CD4-positive, alpha-beta T cell treated with Interleukin-1 beta for 1 hour (primary cell): Measurements from ENCODE around the gene MECR.

Experiments
- DNase-seq, 2 donors: peaks; one replicate each; pipeline ENCODE4 v3.0.0-alpha.2; 2020 to 2022

Gene MECR

GRCh38 chr1:29255134-29255666, 24.5 kb upstream of the MECR start:
- DNase-seq = no peak

- no peak for DNase-seq
These were observed 23.6 kb upstream of the MECR start for GRCh38 chr1:29254346-29254745.

- no peak for DNase-seq
These were observed 22.4 kb upstream of the MECR start for GRCh38 chr1:29253180-29253579.

- DNase-seq = no peak
These were observed 20.7 kb upstream of the MECR start for GRCh38 chr1:29251164-29252124.

GRCh38 chr1:29249951-29250581, 19.3 kb upstream of the MECR start:
- DNase-seq = no peak

GRCh38 chr1:29249170-29249691, 18.5 kb upstream of the MECR start:
- DNase-seq = no peak

GRCh38 chr1:29248409-29248808, 17.7 kb upstream of the MECR start:
- no peak for DNase-seq

- DNase-seq = no peak
These were observed 17.0 kb upstream of the MECR start for GRCh38 chr1:29247571-29248273.

GRCh38 chr1:29247044-29247443, 16.3 kb upstream of the MECR start:
- DNase-seq = no peak

GRCh38 chr1:29245876-29246275, 15.1 kb upstream of the MECR start:
- DNase-seq = no peak

- DNase-seq = no peak
These were observed 14.5 kb upstream of the MECR start for GRCh38 chr1:29245261-29245660.

- no peak for DNase-seq
These were observed 13.1 kb upstream of the MECR start for GRCh38 chr1:29243871-29244200.

- no peak for DNase-seq
These were observed 12.5 kb upstream of the MECR start for GRCh38 chr1:29243023-29243870.

- no peak for DNase-seq
These were observed 10.3 kb upstream of the MECR start for GRCh38 chr1:29240986-29241385.

GRCh38 chr1:29240400-29240837, 9.7 kb upstream of the MECR start:
- no peak for DNase-seq

- no peak for DNase-seq
These were observed 8.4 kb upstream of the MECR start for GRCh38 chr1:29239142-29239541.

- DNase-seq = no peak
These were observed 7.9 kb upstream of the MECR start for GRCh38 chr1:29238620-29239002.

GRCh38 chr1:29237852-29238619, 7.3 kb upstream of the MECR start:
- DNase-seq = peak in 1 of 2 donors; percentile 15

- DNase-seq = peak in 1 of 2 donors; percentile 4
These were observed 6.5 kb upstream of the MECR start for GRCh38 chr1:29237129-29237821.

GRCh38 chr1:29236712-29237128, 6.0 kb upstream of the MECR start:
- DNase-seq = no peak
